ENCODE measurements around the gene PRR36. TPM values are rescaled to one million over a fixed set of nuclear protein-coding genes. Genes with fewer than 3 reads are reported as not detected.

PRR36 gene
- total RNA-seq, 1 experiment from 2014 or later = not detected

DNA sequence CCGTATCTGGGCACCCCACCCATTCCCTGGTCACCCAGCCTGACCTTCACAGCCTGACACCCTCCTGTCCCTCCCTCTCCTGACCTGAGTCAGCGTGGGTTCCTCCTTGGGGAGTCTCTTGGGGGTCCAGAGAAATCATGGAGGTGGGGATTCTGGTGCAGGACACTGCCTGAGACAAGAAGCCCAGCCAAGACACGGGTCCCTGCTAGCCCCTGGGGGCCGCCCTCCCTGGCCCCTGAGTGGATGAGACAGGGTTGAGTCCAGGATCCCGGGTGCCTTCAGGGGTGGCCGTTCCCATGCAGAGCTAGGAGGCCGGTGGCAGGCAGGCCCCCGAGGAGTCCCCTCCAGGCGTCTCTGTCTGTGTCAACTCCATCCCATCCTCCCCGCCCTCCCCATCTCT is 31.1 kb upstream of the PRR36 start:
- H3K9ac ChIP-seq (ENCODE audit: low read length) = peak overlapping the region; percentile 91
- peaks cover 19% of the 10 kb centered on the region for H3K4me1 ChIP-seq (ENCODE audit: low read length)
- H3K27me3 ChIP-seq (ENCODE audit: low read length) = no peaks in the 10 kb centered on the region
- H2AFZ ChIP-seq (ENCODE audit: low read length) = no peak overlapping the region
- H3K4me2 ChIP-seq (ENCODE audit: low read depth, low read length, poor library complexity, severe bottlenecking) = peak overlapping the region; percentile 94
- DNase-seq = no peak
- no peaks in the 10 kb centered on the region for H3K9me2 ChIP-seq (replicated peaks; ENCODE audit: insufficient read depth, low read length)
- no peaks in the 10 kb centered on the region for H3K36me3 ChIP-seq (ENCODE audit: insufficient read depth, low read length)
- no peaks in the 10 kb centered on the region; the same call in 1 of the 2 replicates for H4K20me1 ChIP-seq (ENCODE audit: insufficient read depth, low read depth, low read length)
- H3K4me3 ChIP-seq (ENCODE audit: low read length) = peak overlapping the region; percentile 97; the same call in 1 of the 2 replicates
- no peaks in the 10 kb centered on the region for H3K9me3 ChIP-seq (ENCODE audit: low read length)
- no peak overlapping the region for H3K27ac ChIP-seq (ENCODE audit: low read length)
- peaks cover 27% of the 10 kb centered on the region for H3K79me2 ChIP-seq (ENCODE audit: low read length)

DNA sequence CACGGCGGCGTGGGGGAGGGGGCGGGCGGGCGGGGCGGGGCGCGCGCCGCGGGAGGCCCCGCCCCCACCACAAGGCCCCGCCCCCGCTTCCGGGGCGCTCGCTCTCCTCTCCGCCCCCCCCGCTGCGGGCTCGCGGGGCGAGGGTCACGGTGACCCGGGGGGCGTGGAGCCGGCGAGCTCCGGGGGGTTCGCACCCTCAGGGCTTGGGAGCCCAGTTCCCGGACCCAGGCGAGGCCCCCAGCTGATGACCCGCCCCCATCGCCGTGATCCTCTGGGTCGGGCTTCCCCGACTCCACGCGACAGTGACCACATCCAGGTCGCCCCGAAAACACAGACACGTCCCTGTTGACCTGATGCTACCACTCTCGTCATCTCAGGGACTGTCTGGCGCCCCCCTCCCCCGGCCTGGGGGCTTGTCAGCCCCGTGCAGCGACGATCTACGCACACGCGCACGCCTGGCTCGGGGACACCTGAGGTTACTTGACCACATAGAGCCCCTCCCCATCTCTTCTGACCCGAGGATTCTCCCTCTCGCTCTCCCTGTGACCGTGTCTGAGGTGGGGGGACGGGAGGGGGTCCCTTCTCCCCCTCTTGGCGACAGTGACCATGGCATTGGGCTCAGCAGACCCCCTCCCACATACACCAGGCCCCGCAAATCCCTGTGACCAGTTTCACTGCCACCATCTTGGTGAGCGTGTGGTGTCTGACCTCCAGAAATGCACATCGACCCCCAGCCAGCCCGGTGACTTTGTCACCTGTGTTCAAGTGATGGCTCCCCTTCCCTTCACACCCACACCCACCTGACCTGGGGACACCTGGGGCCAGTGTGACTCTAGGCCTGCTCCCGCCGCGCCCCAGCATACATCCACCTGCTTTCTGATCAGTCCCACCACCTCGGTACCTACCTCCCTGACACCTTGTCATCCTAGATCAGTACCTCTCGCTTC is 30.2 kb upstream of the PRR36 start:
- Histone ChIP-seq H3K27me3 (ENCODE audit: low read length) (no peaks in the 10 kb centered on the region), H3K9ac (ENCODE audit: low read length) (peak overlapping the region; percentile 91), H3K4me2 (ENCODE audit: low read depth, low read length, poor library complexity, severe bottlenecking) (peak overlapping the region; percentile 94), H3K4me1 (ENCODE audit: low read length) (peaks cover 19% of the 10 kb centered on the region), H3K27ac (ENCODE audit: low read length) (peak overlapping the region; percentile 35; the same call in 1 of the 2 replicates), H4K20me1 (ENCODE audit: insufficient read depth, low read depth, low read length) (no peaks in the 10 kb centered on the region; the same call in 1 of the 2 replicates), H3K9me2 (replicated peaks; ENCODE audit: insufficient read depth, low read length) (no peaks in the 10 kb centered on the region), H3K79me2 (ENCODE audit: low read length) (peaks cover 27% of the 10 kb centered on the region), H3K9me3 (ENCODE audit: low read length) (no peaks in the 10 kb centered on the region), H2AFZ (ENCODE audit: low read length) (peak overlapping the region; percentile 48; the same call in 1 of the 2 replicates), H3K4me3 (ENCODE audit: low read length) (peak overlapping the region; percentile 97), H3K36me3 (ENCODE audit: insufficient read depth, low read length) (no peaks in the 10 kb centered on the region)
- peak; percentile 75 for DNase-seq

DNA sequence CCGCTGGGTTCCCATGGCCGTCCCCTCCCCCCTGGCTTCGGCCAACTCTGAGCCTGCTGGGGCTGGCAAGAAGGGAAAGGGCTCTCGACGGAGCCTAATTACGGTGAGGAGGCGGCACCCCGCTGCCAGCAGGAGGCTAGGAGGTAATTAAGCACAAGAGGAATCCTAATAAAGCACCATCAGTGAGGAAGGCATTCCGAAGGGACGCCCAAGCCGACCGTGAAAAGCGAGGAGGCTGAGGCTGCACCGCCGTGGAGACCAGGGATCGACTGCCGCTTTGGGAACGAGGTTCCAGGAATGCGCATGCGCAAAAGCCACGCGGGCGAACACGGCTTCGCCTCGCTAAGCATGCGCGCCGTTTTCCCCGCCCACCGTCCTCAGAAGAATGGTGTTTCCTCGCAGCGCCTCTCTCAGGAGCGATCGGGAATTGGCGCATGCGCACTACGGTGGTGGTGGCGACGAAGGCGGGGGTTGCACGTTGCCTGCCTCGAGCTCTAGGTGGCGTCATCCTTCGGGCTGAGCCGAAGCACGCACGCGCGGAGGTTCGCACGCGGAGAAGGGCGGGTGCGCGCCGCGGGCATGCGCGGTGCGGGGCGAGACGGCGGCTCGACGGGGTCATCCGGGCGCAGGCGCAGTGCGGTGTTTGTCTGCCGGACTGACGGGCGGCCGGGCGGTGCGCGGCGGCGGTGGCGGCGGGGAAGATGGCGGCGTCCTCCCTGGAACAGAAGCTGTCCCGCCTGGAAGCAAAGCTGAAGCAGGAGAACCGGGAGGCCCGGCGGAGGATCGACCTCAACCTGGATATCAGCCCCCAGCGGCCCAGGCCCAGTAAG is 29.3 kb upstream of the PRR36 start, which contains the start of gene MAP2K7:
MAP2K7 (plus strand) TSS at position 634 of the 830 bp plus-strand sequence; CDS start at position 702, 68 bp downstream.
- Histone ChIP-seq H3K4me2 (ENCODE audit: low read depth, low read length, poor library complexity, severe bottlenecking) (peak within 1 kb of the TSS; percentile 94), H3K27ac (ENCODE audit: low read length) (peak within 1 kb of the TSS; percentile 35; the same call in 1 of the 2 replicates), H3K4me3 (ENCODE audit: low read length) (peak within 1 kb of the TSS; percentile 97), H3K9ac (ENCODE audit: low read length) (peak within 1 kb of the TSS; percentile 91), H3K4me1 (ENCODE audit: low read length) (peaks cover 19% of the 10 kb centered on the region), H3K27me3 (ENCODE audit: low read length) (no peaks in the 10 kb centered on the region), H2AFZ (ENCODE audit: low read length) (peak within 1 kb of the TSS; percentile 79; the same call in 1 of the 2 replicates), H4K20me1 (ENCODE audit: insufficient read depth, low read depth, low read length) (no peaks in the 10 kb centered on the region; the same call in 1 of the 2 replicates), H3K9me2 (replicated peaks; ENCODE audit: insufficient read depth, low read length) (no peaks in the 10 kb centered on the region), H3K9me3 (ENCODE audit: low read length) (no peaks in the 10 kb centered on the region), H3K36me3 (ENCODE audit: insufficient read depth, low read length) (no peaks in the 10 kb centered on the region), H3K79me2 (ENCODE audit: low read length) (peaks cover 27% of the 10 kb centered on the region)
- DNase-seq = peak; percentile 100

DNA sequence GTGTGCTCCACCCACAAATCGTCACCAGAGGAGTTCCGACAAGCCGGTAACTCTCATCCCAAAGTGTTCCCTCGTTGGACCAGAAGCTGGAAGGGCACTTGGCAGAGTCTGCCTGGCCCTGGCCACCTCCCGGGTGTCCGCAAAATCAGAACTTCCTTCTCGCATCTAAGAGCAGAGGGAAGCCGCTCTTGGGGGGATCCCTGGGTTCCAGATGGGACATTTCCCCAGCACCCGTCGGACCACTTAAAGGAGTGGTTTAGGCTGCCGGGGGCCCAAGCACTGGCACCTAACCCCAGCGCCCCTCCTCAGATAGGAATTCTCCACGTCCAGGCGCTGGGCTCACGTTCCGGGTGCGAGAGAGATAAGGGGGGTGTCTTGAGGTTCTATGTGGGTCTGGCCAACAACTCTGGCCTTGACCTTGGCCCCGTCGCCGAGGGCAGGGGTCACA is 28.6 kb upstream of the PRR36 start:
- Histone ChIP-seq H3K27ac (ENCODE audit: low read length) (no peak overlapping the region), H3K9me3 (ENCODE audit: low read length) (no peaks in the 10 kb centered on the region), H3K36me3 (ENCODE audit: insufficient read depth, low read length) (no peaks in the 10 kb centered on the region), H2AFZ (ENCODE audit: low read length) (peak overlapping the region; percentile 79; the same call in 1 of the 2 replicates), H3K27me3 (ENCODE audit: low read length) (no peaks in the 10 kb centered on the region), H3K9me2 (replicated peaks; ENCODE audit: insufficient read depth, low read length) (no peaks in the 10 kb centered on the region), H3K4me3 (ENCODE audit: low read length) (peak overlapping the region; percentile 75), H3K4me2 (ENCODE audit: low read depth, low read length, poor library complexity, severe bottlenecking) (peak overlapping the region; percentile 93), H3K4me1 (ENCODE audit: low read length) (peaks cover 19% of the 10 kb centered on the region), H3K79me2 (ENCODE audit: low read length) (peaks cover 27% of the 10 kb centered on the region), H3K9ac (ENCODE audit: low read length) (peak overlapping the region; percentile 86), H4K20me1 (ENCODE audit: insufficient read depth, low read depth, low read length) (no peaks in the 10 kb centered on the region; the same call in 1 of the 2 replicates)
- no peak for DNase-seq

DNA sequence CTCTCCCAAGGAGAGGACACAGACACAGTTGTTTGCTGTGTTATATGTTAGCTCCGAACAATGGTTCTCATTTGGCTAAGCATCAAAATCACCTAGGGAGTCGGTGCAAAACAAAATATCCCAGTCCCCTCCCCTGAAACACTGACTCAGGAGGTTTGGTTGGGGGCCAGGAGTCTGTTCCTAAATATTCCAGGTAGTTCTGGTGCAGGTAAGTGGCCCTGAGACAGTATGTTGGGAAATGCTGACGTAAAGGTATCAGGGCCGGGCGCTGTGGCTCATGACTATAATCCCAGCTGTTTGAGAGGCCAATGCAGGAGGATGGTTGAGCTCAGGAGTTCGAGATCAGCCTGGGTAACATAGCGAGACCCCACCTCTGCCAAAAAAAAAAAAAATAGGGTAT is 27.1 kb upstream of the PRR36 start:
- no peaks in the 10 kb centered on the region for H3K36me3 ChIP-seq (ENCODE audit: insufficient read depth, low read length)
- peaks cover 23% of the 10 kb centered on the region for H3K79me2 ChIP-seq (ENCODE audit: low read length)
- H3K9me3 ChIP-seq (ENCODE audit: low read length) = no peaks in the 10 kb centered on the region
- DNase-seq = no peak
- H3K4me1 ChIP-seq (ENCODE audit: low read length) = peaks cover 19% of the 10 kb centered on the region
- no peak overlapping the region for H3K4me2 ChIP-seq (ENCODE audit: low read depth, low read length, poor library complexity, severe bottlenecking)
- H4K20me1 ChIP-seq (ENCODE audit: insufficient read depth, low read depth, low read length) = no peaks in the 10 kb centered on the region; the same call in 1 of the 2 replicates
- no peak overlapping the region for H3K4me3 ChIP-seq (ENCODE audit: low read length)
- H2AFZ ChIP-seq (ENCODE audit: low read length) = no peak overlapping the region
- H3K27me3 ChIP-seq (ENCODE audit: low read length) = no peaks in the 10 kb centered on the region
- H3K27ac ChIP-seq (ENCODE audit: low read length) = no peak overlapping the region
- no peak overlapping the region for H3K9ac ChIP-seq (ENCODE audit: low read length)
- H3K9me2 ChIP-seq (replicated peaks; ENCODE audit: insufficient read depth, low read length) = no peaks in the 10 kb centered on the region

DNA sequence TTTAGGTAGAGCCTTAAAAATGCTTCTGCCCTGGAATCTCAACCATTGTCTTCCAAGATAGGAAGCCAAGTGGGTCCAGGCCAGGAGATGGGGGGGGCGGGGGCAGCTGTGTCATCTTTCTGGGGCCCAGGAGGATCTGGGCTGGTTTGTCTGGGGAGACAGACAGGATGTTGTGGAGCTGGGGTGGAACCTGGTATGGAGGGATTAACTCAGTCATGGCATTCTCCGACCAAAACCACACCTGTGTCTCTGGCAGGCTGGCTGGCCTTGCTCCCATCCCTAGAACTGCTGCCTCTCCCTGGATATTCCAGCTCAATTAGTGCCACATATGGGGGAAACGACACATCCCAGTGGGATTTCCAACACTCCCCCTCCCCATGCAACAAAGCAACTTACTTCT is 26.7 kb upstream of the PRR36 start:
- Histone ChIP-seq H3K27me3 (ENCODE audit: low read length) (no peaks in the 10 kb centered on the region), H3K36me3 (ENCODE audit: insufficient read depth, low read length) (no peaks in the 10 kb centered on the region), H3K9me2 (replicated peaks; ENCODE audit: insufficient read depth, low read length) (no peaks in the 10 kb centered on the region), H3K27ac (ENCODE audit: low read length) (no peak overlapping the region), H3K4me3 (ENCODE audit: low read length) (no peak overlapping the region), H4K20me1 (ENCODE audit: insufficient read depth, low read depth, low read length) (no peaks in the 10 kb centered on the region; the same call in 1 of the 2 replicates), H3K9me3 (ENCODE audit: low read length) (no peaks in the 10 kb centered on the region), H3K79me2 (ENCODE audit: low read length) (peaks cover 19% of the 10 kb centered on the region), H3K4me1 (ENCODE audit: low read length) (peaks cover 19% of the 10 kb centered on the region), H2AFZ (ENCODE audit: low read length) (no peak overlapping the region), H3K9ac (ENCODE audit: low read length) (no peak overlapping the region), H3K4me2 (ENCODE audit: low read depth, low read length, poor library complexity, severe bottlenecking) (no peak overlapping the region)
- no peak for DNase-seq

DNA sequence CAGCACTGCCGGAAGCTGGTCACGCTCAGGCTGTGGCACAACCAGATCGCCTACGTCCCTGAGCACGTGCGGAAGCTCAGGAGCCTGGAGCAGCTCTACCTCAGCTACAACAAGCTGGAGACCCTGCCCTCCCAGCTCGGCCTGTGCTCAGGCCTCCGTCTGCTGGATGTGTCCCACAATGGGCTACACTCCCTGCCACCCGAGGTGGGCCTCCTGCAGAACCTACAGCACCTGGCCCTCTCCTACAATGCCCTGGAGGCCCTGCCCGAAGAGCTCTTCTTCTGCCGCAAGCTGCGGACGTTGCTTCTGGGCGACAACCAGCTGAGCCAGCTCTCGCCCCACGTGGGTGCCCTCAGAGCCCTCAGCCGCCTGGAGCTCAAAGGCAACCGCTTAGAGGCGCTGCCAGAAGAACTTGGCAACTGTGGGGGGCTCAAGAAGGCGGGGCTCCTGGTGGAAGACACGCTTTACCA is 26.2 kb upstream of the PRR36 start:
- no peak for DNase-seq
- Histone ChIP-seq H3K79me2 (ENCODE audit: low read length) (peaks cover 14% of the 10 kb centered on the region), H3K27ac (ENCODE audit: low read length) (no peak overlapping the region), H3K9ac (ENCODE audit: low read length) (no peak overlapping the region), H3K9me2 (replicated peaks; ENCODE audit: insufficient read depth, low read length) (no peaks in the 10 kb centered on the region), H3K4me3 (ENCODE audit: low read length) (no peak overlapping the region), H3K36me3 (ENCODE audit: insufficient read depth, low read length) (no peaks in the 10 kb centered on the region), H3K4me1 (ENCODE audit: low read length) (peaks cover 19% of the 10 kb centered on the region), H3K9me3 (ENCODE audit: low read length) (no peaks in the 10 kb centered on the region), H3K4me2 (ENCODE audit: low read depth, low read length, poor library complexity, severe bottlenecking) (no peak overlapping the region), H4K20me1 (ENCODE audit: insufficient read depth, low read depth, low read length) (no peaks in the 10 kb centered on the region; the same call in 1 of the 2 replicates), H2AFZ (ENCODE audit: low read length) (no peak overlapping the region), H3K27me3 (ENCODE audit: low read length) (no peaks in the 10 kb centered on the region)
